HG03103 (cell line): ENCODE data around the gene ECD.
A peak's percentile ranks its signal among the peaks of the same experiment; 100 is the strongest.

Experiments
- ATAC-seq: cut with Tn5 transposase; IDR thresholded peaks from one replicate; pipeline ENCODE4 v1.9.1; 2021; ENCODE audit warnings: low read depth; ENCODE audit not compliant: unreplicated experiment

Gene ECD

DNA sequence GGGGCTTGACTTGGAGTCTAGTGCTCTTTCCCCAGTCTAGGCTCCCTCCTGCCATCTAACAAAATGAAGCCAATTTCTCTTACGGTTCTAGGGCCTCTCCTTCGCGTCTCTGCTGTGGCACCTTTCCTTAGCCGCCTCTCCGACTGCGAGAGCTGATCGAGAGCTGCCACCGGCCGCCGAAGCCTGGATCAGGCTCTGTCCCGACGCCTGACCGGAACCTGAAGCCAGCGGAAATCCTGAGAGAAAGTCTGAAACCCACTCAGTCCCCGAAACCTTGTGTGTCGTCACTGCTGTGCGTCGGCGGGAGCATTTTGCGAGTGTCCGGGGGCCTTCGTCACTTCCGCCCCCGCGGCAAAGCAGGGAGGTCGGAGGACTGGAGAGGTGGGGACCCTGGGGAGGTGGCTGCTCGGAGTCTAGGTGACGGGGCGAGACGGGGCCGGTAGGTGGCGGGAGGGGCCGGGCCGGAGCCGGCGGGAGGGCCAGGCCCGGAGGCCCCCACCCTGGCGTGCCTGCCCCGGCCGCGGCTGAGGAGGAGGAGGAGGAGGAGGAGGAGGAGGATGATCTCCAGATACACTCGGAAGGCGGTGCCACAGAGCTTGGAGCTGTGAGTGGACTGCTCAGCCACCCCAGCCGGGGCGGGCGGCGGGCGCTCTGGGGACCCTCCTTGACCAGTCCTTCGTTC, at the start of gene ECD, which contains the start of gene FAM149B1:
TSS of gene ECD (minus strand) at position 226 of the 682 bp plus-strand sequence. CDS start 4,071 bp downstream, outside the sequence.
TSS of gene FAM149B1 (plus strand) at position 337 of the 682 bp plus-strand sequence. CDS start at position 558, 221 bp downstream.
- peak; percentile 91 for ATAC-seq

DNA sequence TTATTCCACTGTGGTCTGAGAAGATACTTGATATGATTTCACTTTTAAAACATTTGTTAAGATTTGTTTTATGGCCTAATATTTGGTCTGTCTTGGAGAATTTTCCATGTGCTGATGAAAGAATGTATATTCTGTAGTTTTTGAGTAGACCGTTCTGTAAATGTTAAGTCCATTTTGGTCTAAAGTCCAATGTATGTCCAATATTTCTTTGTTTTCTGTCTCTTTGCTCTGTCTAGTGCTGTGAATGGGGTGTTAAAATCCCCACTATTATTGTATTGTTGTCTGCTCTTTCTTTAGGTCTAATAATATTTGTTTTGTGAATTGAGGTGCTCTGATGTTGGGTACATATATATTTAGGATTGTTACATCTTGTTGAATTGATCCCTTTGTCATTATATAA, 47.9 kb upstream of the ECD start:
- no peak for ATAC-seq

DNA sequence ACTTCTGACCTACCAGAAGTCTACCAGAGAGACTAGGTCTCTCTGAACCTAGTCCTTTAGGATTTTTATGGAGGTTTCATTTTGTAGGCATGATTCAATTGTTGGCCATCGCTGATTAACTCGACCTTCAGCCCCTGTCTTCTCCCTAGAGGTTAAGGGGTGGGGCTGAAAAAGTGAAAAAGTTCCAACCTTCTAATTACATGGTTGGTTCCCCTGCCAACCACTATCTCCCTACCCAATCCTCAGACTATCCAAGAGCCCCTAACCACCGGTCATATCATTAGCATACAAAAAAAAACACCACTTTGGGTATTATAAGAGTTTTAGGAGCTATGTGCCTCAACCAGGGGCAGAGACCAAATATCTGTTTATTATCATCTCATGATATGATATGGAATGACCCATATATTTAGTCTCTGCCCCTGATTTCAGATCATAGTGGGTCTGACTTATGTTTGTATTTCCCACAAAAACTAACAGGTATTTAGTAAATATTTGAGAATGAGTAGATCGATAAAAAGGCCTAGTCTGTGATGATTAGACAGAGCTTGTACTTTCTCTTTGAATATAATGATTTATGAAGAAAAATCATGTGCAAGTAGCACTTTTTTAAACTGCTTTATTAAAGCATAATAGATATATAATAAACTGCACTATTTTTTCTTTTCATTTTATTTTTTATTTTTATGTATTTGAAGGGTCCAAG, 43.5 kb upstream of the ECD start:
- no peak for ATAC-seq

DNA sequence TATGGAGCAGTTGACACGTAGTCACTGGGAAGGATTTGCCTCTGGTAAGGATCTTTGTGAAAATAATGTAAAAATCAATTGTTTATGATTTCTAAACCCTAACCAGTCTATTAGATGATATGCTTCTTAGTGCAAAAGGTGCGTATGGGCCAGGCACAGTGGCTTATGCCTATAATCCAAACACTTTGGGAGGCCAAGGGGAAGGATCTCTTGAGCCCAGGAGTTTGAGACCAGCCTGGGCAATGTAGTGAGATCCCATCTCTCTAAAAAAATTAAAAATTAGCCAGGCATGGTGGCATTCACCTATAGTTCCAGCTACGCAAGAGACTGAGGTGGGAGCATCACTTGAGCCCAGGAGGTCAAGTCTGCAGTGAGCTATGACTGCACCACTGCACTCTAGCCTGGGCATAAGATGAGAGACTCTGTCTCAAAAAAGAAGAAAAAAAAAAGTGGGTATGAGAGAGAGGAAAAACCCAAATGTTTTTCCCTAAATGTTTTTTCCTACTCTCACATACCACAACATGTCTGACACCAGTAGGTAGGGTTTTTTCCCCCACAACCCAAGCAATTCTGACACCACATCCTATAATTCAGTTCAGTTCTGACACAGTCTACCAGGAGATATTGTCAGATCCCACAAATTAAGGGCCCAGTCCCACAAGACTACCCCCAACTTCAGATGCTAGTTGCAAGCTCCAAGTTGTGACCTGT, 42.7 kb upstream of the ECD start:
- ATAC-seq = no peak

DNA sequence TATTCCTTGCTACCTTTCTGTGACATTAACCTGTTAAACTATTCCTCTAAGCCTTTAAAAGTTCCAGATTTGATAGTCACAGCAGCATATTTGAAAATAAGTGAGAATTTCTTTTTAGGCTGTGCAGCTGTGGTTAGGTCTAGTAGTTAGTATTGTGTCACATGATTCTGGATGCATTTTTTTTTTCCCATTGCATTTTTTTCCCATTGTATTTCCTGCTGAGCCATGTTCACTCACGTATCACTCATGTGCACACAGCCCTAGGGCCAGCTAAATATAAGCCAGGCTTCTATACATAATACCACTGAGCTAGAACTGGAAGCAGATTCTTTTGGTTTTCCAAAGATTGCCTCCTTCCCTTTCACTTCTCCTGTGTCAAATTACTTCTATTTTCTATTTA, 41.9 kb upstream of the ECD start:
- ATAC-seq = no peak

DNA sequence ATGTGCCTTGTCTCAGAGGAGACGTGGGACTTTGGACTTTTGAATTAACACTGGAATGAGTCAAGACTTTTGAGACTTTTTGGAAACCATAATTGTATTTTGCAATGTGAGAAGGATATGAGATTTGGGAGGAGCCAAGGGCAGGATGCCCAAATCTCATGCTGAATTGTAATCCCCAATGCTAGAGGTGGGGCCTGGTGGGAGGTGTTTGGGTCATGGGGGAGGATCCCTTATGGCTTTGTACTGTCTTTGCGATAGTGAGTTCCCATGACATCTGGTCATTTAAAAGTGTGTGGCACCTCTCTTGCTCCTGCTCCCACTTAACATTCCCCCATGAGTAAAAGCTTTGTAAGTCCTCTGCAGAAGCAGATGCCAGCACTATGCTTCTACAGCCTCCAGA, 40.1 kb upstream of the ECD start:
- ATAC-seq = no peak

GRCh38 chr10:73206385-73206784, 38.6 kb upstream of the ECD start:
- ATAC-seq = no peak

DNA sequence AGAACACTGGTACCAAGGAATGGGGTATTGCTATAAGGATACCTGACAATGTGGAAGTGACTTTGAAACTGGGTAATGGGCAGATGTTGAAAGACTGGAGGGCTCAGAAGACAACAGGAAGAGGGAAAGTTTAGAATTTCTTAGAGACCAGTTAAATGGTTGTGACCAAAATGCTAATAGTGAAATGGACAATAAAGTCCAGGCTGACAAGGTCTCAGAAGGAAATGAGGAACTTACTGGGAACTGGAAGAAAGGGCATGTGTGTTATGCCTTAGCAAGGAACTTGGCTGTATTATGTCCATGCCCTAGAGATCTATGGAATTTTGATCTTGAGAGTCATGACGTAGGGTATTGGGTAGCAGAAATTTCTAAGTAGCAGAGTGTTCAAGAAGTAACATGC, 38.1 kb upstream of the ECD start:
- no peak for ATAC-seq

DNA sequence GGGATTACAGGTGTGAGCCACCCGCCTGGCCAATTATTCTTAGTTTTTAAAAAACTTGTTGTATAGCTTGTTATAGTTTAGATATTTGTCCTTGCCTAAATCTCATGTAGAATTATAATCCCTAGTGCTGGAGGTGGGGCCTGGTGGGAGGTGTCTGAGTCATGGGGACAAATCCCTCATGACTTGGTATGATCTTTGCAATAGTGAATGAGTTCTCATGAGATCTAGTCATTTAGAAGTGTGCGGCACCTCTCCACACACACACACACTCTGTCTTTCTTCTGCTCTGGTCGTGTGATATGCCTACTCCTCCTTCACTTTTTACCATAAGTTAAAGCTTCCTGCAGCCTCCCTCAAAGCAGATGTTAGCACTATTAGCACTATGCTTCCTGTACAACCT, 37.3 kb upstream of the ECD start:
- ATAC-seq = no peak

- ATAC-seq = no peak
Observed at GRCh38 chr10:73190188-73190587, 22.4 kb upstream of the ECD start.

GRCh38 chr10:73186266-73186665, 18.5 kb upstream of the ECD start:
- ATAC-seq = no peak

GRCh38 chr10:73183667-73184281, 16.0 kb upstream of the ECD start:
- no peak for ATAC-seq

DNA sequence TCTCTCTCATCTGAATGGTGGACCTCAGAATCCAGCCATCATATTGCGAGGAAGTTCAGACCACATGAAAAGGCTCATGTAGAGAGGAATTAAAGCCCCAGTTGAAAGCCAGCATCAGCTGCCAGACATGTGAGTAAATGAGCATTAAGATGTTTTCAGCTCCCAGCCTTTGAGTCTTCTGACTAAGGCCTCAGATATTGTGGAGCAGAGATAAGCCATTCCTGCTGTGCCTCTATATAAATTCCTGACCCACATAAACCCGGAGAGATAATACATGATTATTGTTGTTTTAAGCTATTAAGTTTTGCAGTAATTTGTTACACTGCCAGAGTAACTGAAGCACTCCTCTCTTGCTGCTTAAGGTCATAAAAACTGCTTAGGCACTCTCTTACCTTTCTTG, 14.8 kb upstream of the ECD start:
- ATAC-seq = no peak

GRCh38 chr10:73174148-73174925, 6.5 kb upstream of the ECD start:
- no peak for ATAC-seq

GRCh38 chr10:73172867-73173266, 5.1 kb upstream of the ECD start:
- ATAC-seq = no peak

DNA sequence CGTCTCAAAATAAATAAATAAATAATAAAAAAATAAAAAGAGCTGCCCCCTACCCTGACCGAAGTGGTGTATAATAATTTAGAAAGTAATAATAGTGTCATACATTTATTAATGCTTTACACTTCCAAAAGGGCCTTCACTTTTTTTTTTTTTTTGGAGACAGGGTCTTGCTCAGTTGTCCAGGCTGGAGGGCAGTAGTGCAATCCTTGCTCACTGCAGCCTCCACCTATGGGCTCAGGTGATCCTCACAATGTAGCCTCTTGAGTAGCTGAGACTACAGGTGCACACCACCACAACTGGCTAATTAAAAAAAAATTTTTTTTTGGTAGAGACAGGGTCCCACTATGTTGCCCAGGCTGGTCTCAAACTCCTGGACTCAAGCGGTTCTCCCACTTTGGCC, 1.5 kb upstream of the ECD start:
- no peak for ATAC-seq

DNA sequence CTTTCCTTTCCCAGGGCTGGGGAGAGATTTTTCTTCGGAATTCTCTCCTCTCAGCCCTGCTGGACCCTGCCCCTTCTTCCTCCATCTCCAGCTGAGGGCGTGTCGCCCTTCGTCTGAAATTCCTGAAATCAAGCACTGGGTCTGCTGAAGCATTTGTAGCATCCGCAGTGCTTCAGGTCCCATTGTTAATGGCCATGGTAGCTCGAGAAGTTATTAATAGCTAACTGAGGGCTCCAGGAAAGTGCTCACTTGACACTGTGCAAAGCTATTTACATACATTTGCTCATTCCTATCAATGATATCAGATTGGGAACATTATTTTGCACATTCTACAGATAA, 626 bp upstream of the ECD start:
- ATAC-seq = no peak

- no peak for ATAC-seq
Observed at GRCh38 chr10:73167458-73167782, 388 bp downstream of the ECD start.

DNA sequence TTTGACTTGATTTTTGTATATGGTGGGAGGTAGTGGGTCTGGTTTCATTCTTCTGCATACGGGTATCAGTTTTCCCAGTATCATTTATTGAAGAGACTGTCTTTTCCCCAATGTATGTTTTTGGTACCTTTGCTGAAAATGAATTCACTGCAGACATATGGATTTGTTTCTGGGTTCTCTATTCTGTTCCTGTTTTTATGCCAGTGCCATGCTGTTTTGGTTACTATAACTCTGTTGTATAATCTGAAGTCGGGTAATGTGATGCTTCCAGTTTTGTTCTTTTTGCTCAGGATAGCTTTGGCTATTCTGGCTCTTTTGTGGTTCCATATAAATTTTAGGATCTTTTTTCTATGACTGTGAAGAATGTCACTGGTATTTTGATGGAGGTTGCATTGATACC, 836 bp downstream of the ECD start:
- ATAC-seq = no peak

- no peak for ATAC-seq
Observed at GRCh38 chr10:73163096-73163495, 4.7 kb downstream of the ECD start.

GRCh38 chr10:73161662-73162061, 6.1 kb downstream of the ECD start:
- ATAC-seq = no peak
